Caco-2 (cell line): ENCODE data around the gene PDE11A. TPM values are rescaled to one million over a fixed set of nuclear protein-coding genes. Genes with fewer than 3 reads are reported as not detected.

ENCODE experiments used
- BruUV-seq: library from RNA; stranded (reverse); fragments of 400-500 nt; replicated peaks from 2 replicates; lab custom pipeline; 2021; lab: Mats Ljungman, UMichigan
- CTCF ChIA-PET: fragments of 300-600 bp; sonication (Branson Sonifier 250); formaldehyde crosslinking; loops from one replicate; lab custom pipeline; 2022; ENCODE audit warnings: antibody characterized with exemption; lab: Charles Lee
- POLR2A ChIA-PET: fragments of 300-600 bp; sonication (Branson Sonifier 250); formaldehyde crosslinking; loops from one replicate; lab custom pipeline; 2022; ENCODE audit warnings: antibody characterized with exemption; lab: Charles Lee
- DNase-seq, 2 experiments: peaks; one replicate each; pipeline versions ENCODE4 v3.0.0 to v3.0.0-alpha.2; 2020 to 2022
- H3K27me3 ChIP-seq: replicated peaks from 2 replicates; pipeline ENCODE4 v1.6.0; 2011; ENCODE audit warnings: low read length; ENCODE audit not compliant: control insufficient read depth, insufficient read depth
- H3K36me3 ChIP-seq: 2 replicates; pipeline ENCODE4 v1.5.1; 2011; ENCODE audit warnings: low read length; ENCODE audit not compliant: control insufficient read depth, insufficient read depth
- H3K4me1 ChIP-seq: fragments of 250-450 bp; sonication (Bioruptor Pico); 2 replicates; pipeline ENCODE4 v1.5.1; 2020; ENCODE audit warnings: mild to moderate bottlenecking
- H3K4me3 ChIP-seq: 2 replicates; pipeline ENCODE4 v1.5.1; 2011; ENCODE audit warnings: low read depth, mild to moderate bottlenecking, control low read depth, low read length
- H3K9me3 ChIP-seq: fragments of 250-450 bp; sonication (Bioruptor Pico); 2 replicates; pipeline ENCODE4 v1.5.1; 2020; ENCODE audit warnings: mild to moderate bottlenecking, moderate library complexity
- H3K27ac Mint-ChIP-seq: one replicate; pipeline ENCODE4 v1.8.0; 2022; ENCODE audit warnings: mixed read lengths; ENCODE audit not compliant: unreplicated experiment
- H3K27me3 Mint-ChIP-seq: one replicate; pipeline ENCODE4 v1.8.0; 2022; ENCODE audit warnings: mixed read lengths; ENCODE audit not compliant: insufficient read depth, unreplicated experiment
- H3K36me3 Mint-ChIP-seq: one replicate; pipeline ENCODE4 v1.8.0; 2022; ENCODE audit warnings: mild to moderate bottlenecking, mixed read lengths; ENCODE audit not compliant: insufficient read depth, unreplicated experiment
- H3K4me1 Mint-ChIP-seq: one replicate; pipeline ENCODE4 v1.8.0; 2022; ENCODE audit warnings: low read depth, mixed read lengths; ENCODE audit not compliant: unreplicated experiment
- H3K4me3 Mint-ChIP-seq: one replicate; pipeline ENCODE4 v1.8.0; 2022; ENCODE audit warnings: mild to moderate bottlenecking, moderate library complexity, mixed read lengths; ENCODE audit not compliant: unreplicated experiment
- H3K9me3 Mint-ChIP-seq: one replicate; pipeline ENCODE4 v1.8.0; 2022; ENCODE audit warnings: mixed read lengths; ENCODE audit not compliant: unreplicated experiment
- intact Hi-C: fragments of 100-400 bp; cut with micrococcal nuclease; formaldehyde crosslinking; loops from one replicate; pipeline ENCODE4 v1.10.0; 2022; ENCODE audit not compliant: unreplicated experiment
- total RNA-seq: library from RNA; stranded (reverse); gene quantifications from 2 replicates; pipeline ENCODE4 v1.2.3, GENCODE V29; 2022
- TF ChIP-seq, protein P1 (sequence below), 2 experiments: fragments of 200-600 bp in 1 of 2; IDR thresholded peaks; 1 replicate in 1 of 2; 2 replicates in 1 of 2; pipeline versions ENCODE4 v1.5.1 to v1.8.0; 2011 to 2022; ENCODE audit warnings: antibody characterized with exemption in 1 of 2, control low read depth in 1 of 2, inconsistent platforms in 1 of 2, low read depth in 1 of 2, low read length in 1 of 2, mild to moderate bottlenecking in 1 of 2, moderate library complexity in 1 of 2; ENCODE audit not compliant: insufficient read depth in 1 of 2, severe bottlenecking in 1 of 2, unreplicated experiment in 1 of 2

The PDE11A gene
- total RNA-seq, 1 experiment from 2014 or later, result 0.25 TPM

DNA sequence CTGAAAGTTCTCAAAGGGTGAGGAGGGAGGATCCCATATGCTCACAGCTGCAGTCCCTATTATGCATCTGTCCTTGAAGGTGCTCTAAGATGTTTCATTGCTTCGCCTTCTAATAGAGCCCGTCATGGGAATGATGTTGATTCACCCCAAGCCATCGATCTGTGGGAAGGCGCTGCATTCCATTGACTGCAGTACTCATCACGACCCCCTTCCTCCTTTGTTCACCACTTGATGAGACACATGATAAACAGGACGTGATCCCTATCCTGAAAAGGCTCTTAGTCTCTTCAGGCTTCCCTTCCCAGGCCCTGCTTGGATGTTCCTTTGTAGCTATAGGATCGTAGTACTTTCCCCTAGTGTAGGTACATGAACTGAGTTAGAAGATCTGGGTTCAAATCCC, 498.2 kb downstream of the PDE11A start:
- no peaks in the 10 kb centered on the region for H3K36me3 Mint-ChIP-seq
- ChIA-PET CTCF (no interaction called here), POLR2A (no interaction called here)
- H3K27me3 ChIP-seq, result no peaks in the 10 kb centered on the region; the same call in 1 of the 2 replicates
- BruUV-seq, result no TSS peak
- H3K4me3 Mint-ChIP-seq, result no peak overlapping the region
- peaks cover 3% of the 10 kb centered on the region for H3K4me1 ChIP-seq
- TF ChIP-seq, protein P1, sequence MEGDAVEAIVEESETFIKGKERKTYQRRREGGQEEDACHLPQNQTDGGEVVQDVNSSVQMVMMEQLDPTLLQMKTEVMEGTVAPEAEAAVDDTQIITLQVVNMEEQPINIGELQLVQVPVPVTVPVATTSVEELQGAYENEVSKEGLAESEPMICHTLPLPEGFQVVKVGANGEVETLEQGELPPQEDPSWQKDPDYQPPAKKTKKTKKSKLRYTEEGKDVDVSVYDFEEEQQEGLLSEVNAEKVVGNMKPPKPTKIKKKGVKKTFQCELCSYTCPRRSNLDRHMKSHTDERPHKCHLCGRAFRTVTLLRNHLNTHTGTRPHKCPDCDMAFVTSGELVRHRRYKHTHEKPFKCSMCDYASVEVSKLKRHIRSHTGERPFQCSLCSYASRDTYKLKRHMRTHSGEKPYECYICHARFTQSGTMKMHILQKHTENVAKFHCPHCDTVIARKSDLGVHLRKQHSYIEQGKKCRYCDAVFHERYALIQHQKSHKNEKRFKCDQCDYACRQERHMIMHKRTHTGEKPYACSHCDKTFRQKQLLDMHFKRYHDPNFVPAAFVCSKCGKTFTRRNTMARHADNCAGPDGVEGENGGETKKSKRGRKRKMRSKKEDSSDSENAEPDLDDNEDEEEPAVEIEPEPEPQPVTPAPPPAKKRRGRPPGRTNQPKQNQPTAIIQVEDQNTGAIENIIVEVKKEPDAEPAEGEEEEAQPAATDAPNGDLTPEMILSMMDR (IDR thresholded peaks at IDR 0.05; ENCODE audit: insufficient read depth in 1 of 2, low read depth in 1 of 2, low read length in 1 of 2, severe bottlenecking in 1 of 2, unreplicated experiment in 1 of 2), result no peak
- H3K9me3 ChIP-seq, result no peaks in the 10 kb centered on the region
- DNase-seq, result no peak
- H3K4me3 ChIP-seq, result no peak overlapping the region
- H3K27ac Mint-ChIP-seq, result no peak overlapping the region
- no peaks in the 10 kb centered on the region for H3K9me3 Mint-ChIP-seq
- no peaks in the 10 kb centered on the region for H3K36me3 ChIP-seq
- H3K27me3 Mint-ChIP-seq, result peaks cover 3% of the 10 kb centered on the region
- no peaks in the 10 kb centered on the region for H3K4me1 Mint-ChIP-seq
- intact Hi-C loops, result no loop called here

Other genes starting within 250 kb of the PDE11A start
- gene RBM45, start 39.7 kb upstream of the PDE11A start, total RNA-seq, result 13.4 and 13.6 TPM in 2 replicates
- gene OSBPL6, start 121.7 kb upstream of the PDE11A start, total RNA-seq, result 1.0 and 1.5 TPM in 2 replicates